Measurements from ENCODE around the gene ATP2B1.

ATP2B1 gene

GRCh38 chr12:89657066-89657465, 51.6 kb downstream of the ATP2B1 start:
- DNase-seq (ENCODE audit: low spot score), result no peak

- DNase-seq (ENCODE audit: low spot score), result no peak
Measured at GRCh38 chr12:89655841-89656240, 52.8 kb downstream of the ATP2B1 start.

GRCh38 chr12:89651192-89651591, 57.4 kb downstream of the ATP2B1 start:
- no peak for DNase-seq (ENCODE audit: low spot score)

GRCh38 chr12:89650239-89650638, 58.4 kb downstream of the ATP2B1 start:
- DNase-seq (ENCODE audit: low spot score), result no peak

- no peak for DNase-seq (ENCODE audit: low spot score)
Measured at GRCh38 chr12:89649820-89650219, 58.8 kb downstream of the ATP2B1 start.

GRCh38 chr12:89649139-89649538, 59.5 kb downstream of the ATP2B1 start:
- DNase-seq (ENCODE audit: low spot score), result no peak

GRCh38 chr12:89648211-89648930, 60.3 kb downstream of the ATP2B1 start:
- DNase-seq (ENCODE audit: low spot score), result no peak

GRCh38 chr12:89645434-89645833, 63.2 kb downstream of the ATP2B1 start:
- DNase-seq (ENCODE audit: low spot score), result no peak

- no peak for DNase-seq (ENCODE audit: low spot score)
Measured at GRCh38 chr12:89642959-89643358, 65.7 kb downstream of the ATP2B1 start.

- no peak for DNase-seq (ENCODE audit: low spot score)
Measured at GRCh38 chr12:89636776-89637160, 71.9 kb downstream of the ATP2B1 start.

GRCh38 chr12:89636052-89636775, 72.4 kb downstream of the ATP2B1 start:
- DNase-seq (ENCODE audit: low spot score), result no peak

GRCh38 chr12:89634508-89634907, 74.1 kb downstream of the ATP2B1 start:
- no peak for DNase-seq (ENCODE audit: low spot score)

- no peak for DNase-seq (ENCODE audit: low spot score)
Measured at GRCh38 chr12:89632778-89633177, 75.9 kb downstream of the ATP2B1 start.

- no peak for DNase-seq (ENCODE audit: low spot score)
Measured at GRCh38 chr12:89622115-89622514, 86.5 kb downstream of the ATP2B1 start.

GRCh38 chr12:89621521-89621920, 87.1 kb downstream of the ATP2B1 start:
- DNase-seq (ENCODE audit: low spot score), result no peak

- DNase-seq (ENCODE audit: low spot score), result no peak
Measured at GRCh38 chr12:89619764-89620163, 88.9 kb downstream of the ATP2B1 start.

- no peak for DNase-seq (ENCODE audit: low spot score)
Measured at GRCh38 chr12:89618113-89618862, 90.3 kb downstream of the ATP2B1 start.

GRCh38 chr12:89610366-89610765, 98.3 kb downstream of the ATP2B1 start:
- no peak for DNase-seq (ENCODE audit: low spot score)

- DNase-seq (ENCODE audit: low spot score), result no peak
Measured at GRCh38 chr12:89603678-89604077, 105.0 kb downstream of the ATP2B1 start.

GRCh38 chr12:89597770-89598169, 110.9 kb downstream of the ATP2B1 start:
- no peak for DNase-seq (ENCODE audit: low spot score)

GRCh38 chr12:89597210-89597609, 111.4 kb downstream of the ATP2B1 start:
- no peak for DNase-seq (ENCODE audit: low spot score)

- no peak for DNase-seq (ENCODE audit: low spot score)
Measured at GRCh38 chr12:89593873-89594272, 114.8 kb downstream of the ATP2B1 start.

GRCh38 chr12:89593233-89593632, 115.4 kb downstream of the ATP2B1 start:
- no peak for DNase-seq (ENCODE audit: low spot score)
